HG03439 (cell line): ENCODE data around the gene KLHL33.

ENCODE experiments used
- ATAC-seq: cut with Tn5 transposase; IDR thresholded peaks from one replicate; pipeline ENCODE4 v1.9.1; 2021; ENCODE audit warnings: mild to moderate bottlenecking, moderate library complexity; ENCODE audit not compliant: unreplicated experiment

KLHL33 gene

GRCh38 chr14:20417250-20418186, 18.4 kb downstream of the KLHL33 start:
- ATAC-seq, result no peak

DNA sequence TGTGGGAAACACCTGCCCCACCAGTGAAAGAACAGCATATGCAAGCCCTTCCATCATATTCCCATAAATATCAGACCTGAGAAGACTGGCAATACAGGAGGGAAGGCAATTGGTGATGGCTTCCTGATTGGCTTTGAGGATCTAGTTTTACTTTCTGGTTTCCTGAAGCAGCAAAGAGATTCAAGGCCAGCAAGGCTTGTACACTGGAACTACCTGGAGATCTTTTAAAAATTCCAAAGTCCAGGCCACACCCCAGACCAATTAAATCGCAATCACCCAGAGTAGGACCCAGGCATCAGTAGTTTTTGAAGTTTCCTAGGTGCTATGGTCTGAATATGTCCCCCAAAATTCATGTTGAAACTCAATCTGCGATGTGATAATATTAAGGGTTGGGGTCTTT, 19.7 kb downstream of the KLHL33 start:
- ATAC-seq, result no peak

- ATAC-seq, result no peak
Measured at GRCh38 chr14:20415782-20416206, 20.2 kb downstream of the KLHL33 start.

DNA sequence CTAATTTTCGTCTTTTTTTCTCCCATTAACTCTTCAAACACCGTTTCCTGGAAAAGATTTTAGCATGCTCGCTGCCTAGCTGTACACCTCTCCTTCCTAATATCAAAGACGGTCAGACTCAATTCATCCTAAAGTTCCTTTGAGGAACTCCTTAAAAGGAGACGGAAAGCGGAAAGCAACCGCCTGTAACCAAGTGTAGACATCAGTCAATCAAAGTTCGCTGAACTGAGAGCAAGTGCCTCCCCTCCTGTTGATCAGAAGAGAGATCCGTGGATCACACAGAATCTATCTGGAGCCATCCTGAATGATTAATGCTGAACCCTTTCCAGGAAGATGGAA, 22.3 kb downstream of the KLHL33 start:
- ATAC-seq, result no peak

DNA sequence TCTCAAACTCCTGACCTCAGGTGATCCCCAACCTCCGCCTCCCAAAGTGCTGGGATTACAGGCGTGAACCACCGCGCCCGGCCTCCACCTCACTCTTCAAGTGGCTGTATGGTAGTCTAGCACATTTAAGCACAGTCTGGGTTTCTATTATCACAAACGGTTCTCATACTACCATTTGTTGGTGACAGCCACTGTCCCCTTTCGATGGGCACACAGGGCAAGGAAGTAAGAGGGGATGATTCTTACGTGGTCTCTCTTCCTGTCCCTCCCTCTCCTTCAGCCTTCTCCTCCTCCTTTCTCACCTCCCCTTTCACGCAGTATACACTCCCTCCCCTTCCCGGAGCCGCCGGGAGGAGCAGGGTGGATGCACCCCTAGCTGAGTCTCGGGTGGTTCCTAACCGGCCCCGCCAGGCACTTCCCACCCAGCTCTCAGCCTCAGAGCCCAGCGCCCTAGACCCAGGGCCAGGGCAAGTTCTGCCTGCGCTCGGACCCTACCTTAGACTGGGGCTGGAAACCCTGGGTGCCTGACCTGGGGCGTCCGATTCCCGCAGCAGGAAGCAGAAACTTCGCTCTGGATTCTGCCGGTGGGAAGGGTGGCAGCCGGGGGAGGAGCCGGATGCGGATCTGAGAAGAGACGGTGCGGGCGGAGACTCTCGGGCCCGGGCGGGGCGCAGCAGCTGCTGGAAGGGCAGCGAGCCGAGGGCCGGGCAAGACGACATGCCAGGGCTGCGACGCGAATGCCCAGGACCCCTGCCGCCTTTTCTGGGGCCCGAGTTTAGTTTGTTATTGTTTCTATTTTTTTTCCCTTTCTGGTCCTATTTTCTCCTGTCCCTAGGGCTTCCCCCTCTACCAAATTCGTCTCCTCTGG, 22.9 kb downstream of the KLHL33 start, which contains the start of gene TEP1:
TSS of gene TEP1 (minus strand) at position 626 of the 868 bp plus-strand sequence. CDS start 5,062 bp downstream, outside the sequence.
- peak; percentile 55 for ATAC-seq

- peak; percentile 63 for ATAC-seq
Measured at GRCh38 chr14:20412411-20412810, 23.6 kb downstream of the KLHL33 start.

DNA sequence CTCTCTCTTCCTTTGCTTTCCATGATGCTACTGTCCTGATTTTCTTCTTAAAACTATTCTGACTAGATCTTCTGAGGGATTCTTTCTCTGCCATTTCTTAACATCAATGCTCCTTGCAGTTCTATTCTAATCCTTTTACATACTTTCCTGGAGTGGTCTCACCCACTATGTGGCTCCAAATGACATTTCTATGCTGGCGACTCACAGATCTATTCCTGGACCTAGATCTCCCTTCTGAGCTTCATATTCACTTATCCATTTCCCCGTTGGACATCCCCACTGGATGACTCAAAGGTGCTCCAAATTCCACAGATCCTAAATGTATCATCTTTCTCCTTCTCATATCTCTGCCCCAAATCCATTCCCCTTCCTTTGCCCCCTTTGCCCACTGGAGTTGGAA, 26.7 kb downstream of the KLHL33 start:
- no peak for ATAC-seq

- ATAC-seq, result no peak
Measured at GRCh38 chr14:20403521-20403920, 32.4 kb downstream of the KLHL33 start.

GRCh38 chr14:20400965-20401593, 34.9 kb downstream of the KLHL33 start:
- no peak for ATAC-seq

DNA sequence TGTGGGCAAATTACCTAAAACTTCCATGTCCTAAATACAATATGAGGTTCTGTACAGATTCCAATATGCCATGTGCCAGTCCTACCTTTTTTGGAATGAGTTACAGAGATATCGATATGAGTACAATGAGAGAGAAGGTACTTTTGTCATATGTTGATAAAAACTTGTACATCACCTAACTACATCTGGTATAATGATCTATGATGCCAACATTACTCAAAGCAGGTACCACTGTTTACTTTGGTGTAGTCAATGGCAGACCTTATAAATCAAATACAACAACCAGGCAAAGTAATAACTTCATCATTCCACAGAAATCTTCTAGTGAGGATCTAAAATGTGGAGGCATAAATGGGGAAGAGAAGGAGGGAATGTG, 35.4 kb downstream of the KLHL33 start:
- ATAC-seq, result no peak

- no peak for ATAC-seq
Measured at GRCh38 chr14:20397511-20397910, 38.5 kb downstream of the KLHL33 start.

GRCh38 chr14:20391505-20391904, 44.5 kb downstream of the KLHL33 start:
- no peak for ATAC-seq

GRCh38 chr14:20388159-20388558, 47.8 kb downstream of the KLHL33 start:
- ATAC-seq, result no peak

- ATAC-seq, result no peak
Measured at GRCh38 chr14:20387576-20387975, 48.4 kb downstream of the KLHL33 start.

DNA sequence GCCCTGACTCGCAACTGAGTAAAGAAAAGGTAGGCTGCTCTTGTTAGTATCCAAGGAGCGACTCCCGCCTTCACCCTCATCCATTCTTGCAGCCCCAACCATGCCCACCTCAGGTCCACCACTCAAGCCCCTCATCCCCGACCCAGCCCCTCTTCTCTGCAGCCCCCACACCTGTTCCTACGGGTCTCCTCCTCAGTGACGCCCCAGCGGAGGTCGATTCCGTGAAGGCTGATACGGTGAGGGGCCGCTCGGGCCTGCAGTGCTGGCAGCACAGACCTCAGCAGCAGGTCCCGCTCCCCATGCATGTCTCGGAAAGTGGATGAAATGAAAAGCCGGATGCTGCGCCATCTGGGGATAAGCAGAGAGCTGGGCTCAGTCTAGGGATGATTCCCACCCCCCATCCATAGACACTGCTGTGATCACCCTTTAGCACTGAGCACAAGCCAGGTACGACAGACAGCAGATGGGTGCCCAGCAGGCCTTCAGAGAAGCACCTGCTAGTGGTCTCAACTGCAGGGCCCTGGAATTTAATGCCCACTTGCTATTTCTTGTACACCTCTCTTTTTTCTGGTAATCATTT, 49.6 kb downstream of the KLHL33 start:
- no peak for ATAC-seq

- ATAC-seq, result no peak
Measured at GRCh38 chr14:20384886-20385285, 51.1 kb downstream of the KLHL33 start.

GRCh38 chr14:20384321-20384720, 51.6 kb downstream of the KLHL33 start:
- no peak for ATAC-seq

- no peak for ATAC-seq
Measured at GRCh38 chr14:20383636-20384035, 52.3 kb downstream of the KLHL33 start.

DNA sequence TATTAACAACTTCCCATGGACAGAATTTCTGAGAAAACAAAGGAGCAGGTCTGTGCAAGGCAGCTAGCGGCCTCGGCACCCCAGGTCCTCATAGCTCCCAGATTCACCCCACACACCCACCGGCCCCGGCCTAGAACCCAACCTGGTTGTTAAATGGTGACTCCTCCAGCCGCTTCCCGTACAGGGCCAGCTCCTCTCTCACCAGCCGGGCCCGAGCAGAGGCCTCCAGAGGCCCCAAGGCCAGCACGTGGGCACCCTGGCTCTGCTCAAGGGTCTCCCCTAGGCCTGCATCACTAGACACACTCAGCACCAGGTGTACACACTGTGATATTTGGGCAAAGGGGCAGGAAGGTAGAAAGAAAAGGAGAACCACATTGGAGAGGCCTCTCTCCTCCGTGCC, 52.9 kb downstream of the KLHL33 start:
- no peak for ATAC-seq

DNA sequence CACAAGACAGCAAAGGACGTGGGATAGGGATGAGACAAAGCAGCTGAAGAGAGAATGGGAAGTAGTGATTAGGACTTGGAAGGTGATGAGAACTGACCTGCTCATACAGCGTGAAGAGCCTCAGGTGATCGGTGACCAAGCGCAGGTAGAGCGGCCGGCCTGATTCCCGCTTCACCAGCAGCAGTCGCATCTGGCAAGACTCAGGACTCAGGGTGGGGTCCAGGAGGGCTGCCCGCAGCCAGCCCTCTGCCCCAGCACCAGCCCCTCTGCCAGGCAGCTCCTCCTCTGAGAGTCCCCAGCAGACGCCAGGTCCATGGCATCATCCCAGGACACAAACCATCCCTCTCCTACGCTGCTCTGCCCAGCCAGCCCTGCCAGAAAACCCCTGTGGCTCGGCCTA, 53.4 kb downstream of the KLHL33 start:
- ATAC-seq, result no peak

- no peak for ATAC-seq
Measured at GRCh38 chr14:20381341-20381740, 54.6 kb downstream of the KLHL33 start.
